Brain microvascular endothelial cell (primary cell): Measurements from ENCODE around the gene FICD.

Source experiments
- DNase-seq: peaks from one replicate; pipeline ENCODE4 v3.0.0-alpha.2; 2020
- H3K27ac ChIP-seq: fragments of 250-450 bp; sonication (Bioruptor Pico); 2 replicates; pipeline ENCODE4 v1.5.1; 2020; ENCODE audit warnings: mild to moderate bottlenecking, moderate library complexity
- H3K27me3 ChIP-seq: fragments of 250-450 bp; sonication (Bioruptor Pico); replicated peaks from 2 replicates; pipeline ENCODE4 v1.5.1; 2020; ENCODE audit warnings: mild to moderate bottlenecking
- H3K36me3 ChIP-seq: fragments of 250-450 bp; sonication (Bioruptor Pico); replicated peaks from 2 replicates; pipeline ENCODE4 v1.5.1; 2020; ENCODE audit warnings: mild to moderate bottlenecking
- H3K4me3 ChIP-seq: 2 replicates; pipeline ENCODE4 v1.5.1; 2011; ENCODE audit warnings: low read depth, mild to moderate bottlenecking, control low read depth, low read length, moderate library complexity
- CTCF ChIP-seq: IDR thresholded peaks from 2 replicates; pipeline ENCODE4 v1.5.1; 2011; ENCODE audit warnings: low read depth, mild to moderate bottlenecking, moderate library complexity, low read length, control low read depth, inconsistent platforms; ENCODE audit errors: missing control alignments
- in situ Hi-C: cut with HindIII; loops from 2 replicates; pipeline ENCODE4 v1.10.0; 2017; ENCODE audit warnings: low sequenced_read_pairs, low pct_ligation_motif_present

The FICD gene

GRCh38 chr12:108560752-108561719, 46.0 kb downstream of the FICD start, which contains the start of gene SART3:
TSS of gene SART3 (minus strand) at chr12:108561173. CDS start at chr12:108561154, 19 bp downstream.
- Histone ChIP-seq H3K27me3 (no peaks in the 10 kb centered on the region), H3K4me3 (peak within 1 kb of the TSS; percentile 100), H3K36me3 (peaks cover 12% of the 10 kb centered on the region), H3K27ac (peak within 1 kb of the TSS; percentile 99)
- in situ Hi-C loops = no loop called here
- TF ChIP-seq CTCF = no peak
- peak; percentile 82 for DNase-seq

GRCh38 chr12:108561852-108562347, 46.8 kb downstream of the FICD start:
- in situ Hi-C loops = no loop called here

GRCh38 chr12:108562348-108563135, 47.5 kb downstream of the FICD start, which contains the start of gene ISCU:
TSS of gene ISCU (plus strand) at chr12:108562596. CDS start at chr12:108562623, 27 bp downstream.
- Histone ChIP-seq H3K27ac (peak within 1 kb of the TSS; percentile 99), H3K4me3 (peak within 1 kb of the TSS; percentile 100), H3K27me3 (no peaks in the 10 kb centered on the region), H3K36me3 (peaks cover 23% of the 10 kb centered on the region)
- DNase-seq = peak; percentile 90
- in situ Hi-C loops = no loop called here
- no peak for TF ChIP-seq CTCF

More at GRCh38 chr12:108561852-108562347, 46.8 kb downstream of the FICD start:
- Histone ChIP-seq H3K36me3 (peaks cover 19% of the 10 kb centered on the region), H3K27me3 (no peaks in the 10 kb centered on the region), H3K27ac (peak overlapping the region; percentile 99), H3K4me3 (peak overlapping the region; percentile 100)
- no peak for TF ChIP-seq CTCF
- DNase-seq = no peak

GRCh38 chr12:108563136-108563803, 48.2 kb downstream of the FICD start:
- Histone ChIP-seq H3K4me3 (peak overlapping the region; percentile 91), H3K27ac (peak overlapping the region; percentile 79), H3K36me3 (peaks cover 28% of the 10 kb centered on the region), H3K27me3 (no peaks in the 10 kb centered on the region)
- peak; percentile 96 for TF ChIP-seq CTCF
- peak; percentile 84 for DNase-seq
- in situ Hi-C loops = no loop called here

GRCh38 chr12:108563804-108564151, 48.7 kb downstream of the FICD start:
- H3K27me3 ChIP-seq = no peaks in the 10 kb centered on the region
- DNase-seq = no peak
- TF ChIP-seq CTCF = no peak
- no peak overlapping the region for H3K27ac ChIP-seq
- H3K4me3 ChIP-seq = peak overlapping the region; percentile 91
- in situ Hi-C loops = no loop called here
- H3K36me3 ChIP-seq = peaks cover 33% of the 10 kb centered on the region
